ENCODE measurements around the gene DHX32. TPM values are rescaled to one million over a fixed set of nuclear protein-coding genes. Genes with fewer than 3 reads are reported as not detected.

Gene DHX32
- total RNA-seq, 1 experiment from 2014 or later, result 36.2 TPM

- Histone ChIP-seq H3K36me3 (ENCODE audit: insufficient read depth, low read length, poor library complexity, severe bottlenecking) (peaks cover 28% of the 10 kb centered on the region), H3K27me3 (replicated peaks; ENCODE audit: insufficient read depth, low read depth, low read length, poor library complexity) (no peaks in the 10 kb centered on the region), H3K4me3 (ENCODE audit: low read depth, low read length, poor library complexity, severe bottlenecking) (no peak overlapping the region), H3K9me3 (ENCODE audit: low read depth, low read length, poor library complexity, severe bottlenecking) (no peaks in the 10 kb centered on the region), H3K27ac (ENCODE audit: low read depth, low read length, poor library complexity, severe bottlenecking) (no peak overlapping the region), H3K4me1 (ENCODE audit: insufficient read depth, low read length, poor library complexity, severe bottlenecking) (peaks cover 4% of the 10 kb centered on the region)
- DNase-seq (ENCODE audit: low spot score), result no peak
- TF ChIP-seq CTCF (conservative IDR thresholded peaks at IDR 0.05; ENCODE audit: low read depth, low read length), result no peak
- no peak for TF ChIP-seq EZH2 (IDR thresholded peaks at IDR 0.05; ENCODE audit: borderline replicate concordance, low read depth, low read length, poor library complexity, severe bottlenecking)
- CTCF ChIA-PET, result no interaction called here
- intact Hi-C loops (cut with micrococcal nuclease; ENCODE audit: unreplicated experiment), result no loop called here
- POLR2A ChIA-PET (ENCODE audit: low non-redundant PET), result no interaction called here
- no TSS peak for BruUV-seq (replicated peaks)
Measured at GRCh38 chr10:125811251-125811650, 69.8 kb downstream of the DHX32 start.

GRCh38 chr10:125808047-125808446 lies 73.0 kb downstream of the DHX32 start:
- Histone ChIP-seq H3K4me1 (ENCODE audit: insufficient read depth, low read length, poor library complexity, severe bottlenecking) (peaks cover 4% of the 10 kb centered on the region), H3K27me3 (replicated peaks; ENCODE audit: insufficient read depth, low read depth, low read length, poor library complexity) (no peaks in the 10 kb centered on the region), H3K9me3 (ENCODE audit: low read depth, low read length, poor library complexity, severe bottlenecking) (no peaks in the 10 kb centered on the region), H3K27ac (ENCODE audit: low read depth, low read length, poor library complexity, severe bottlenecking) (no peak overlapping the region), H3K4me3 (ENCODE audit: low read depth, low read length, poor library complexity, severe bottlenecking) (no peak overlapping the region), H3K36me3 (ENCODE audit: insufficient read depth, low read length, poor library complexity, severe bottlenecking) (peaks cover 26% of the 10 kb centered on the region)
- intact Hi-C loops (cut with micrococcal nuclease; ENCODE audit: unreplicated experiment), result no loop called here
- TF ChIP-seq EZH2 (IDR thresholded peaks at IDR 0.05; ENCODE audit: borderline replicate concordance, low read depth, low read length, poor library complexity, severe bottlenecking) (no peak), CTCF (conservative IDR thresholded peaks at IDR 0.05; ENCODE audit: low read depth, low read length) (no peak)
- POLR2A ChIA-PET (ENCODE audit: low non-redundant PET), result interaction anchor here (0.6 kb wide), 1 partner anchor 19 kb away, joined by 16 read pairs; no protein-coding TSS in a partner anchor
- CTCF ChIA-PET, result no interaction called here
- no TSS peak for BruUV-seq (replicated peaks)
- no peak for DNase-seq (ENCODE audit: low spot score)

GRCh38 chr10:125802739-125803138 lies 78.4 kb downstream of the DHX32 start:
- Histone ChIP-seq H3K4me1 (ENCODE audit: insufficient read depth, low read length, poor library complexity, severe bottlenecking) (no peaks in the 10 kb centered on the region), H3K27ac (ENCODE audit: low read depth, low read length, poor library complexity, severe bottlenecking) (no peak overlapping the region), H3K9me3 (ENCODE audit: low read depth, low read length, poor library complexity, severe bottlenecking) (no peaks in the 10 kb centered on the region), H3K4me3 (ENCODE audit: low read depth, low read length, poor library complexity, severe bottlenecking) (no peak overlapping the region), H3K27me3 (replicated peaks; ENCODE audit: insufficient read depth, low read depth, low read length, poor library complexity) (no peaks in the 10 kb centered on the region), H3K36me3 (ENCODE audit: insufficient read depth, low read length, poor library complexity, severe bottlenecking) (peaks cover 5% of the 10 kb centered on the region)
- intact Hi-C loops (cut with micrococcal nuclease; ENCODE audit: unreplicated experiment), result no loop called here
- TF ChIP-seq CTCF (conservative IDR thresholded peaks at IDR 0.05; ENCODE audit: low read depth, low read length) (no peak), EZH2 (IDR thresholded peaks at IDR 0.05; ENCODE audit: borderline replicate concordance, low read depth, low read length, poor library complexity, severe bottlenecking) (no peak)
- BruUV-seq (replicated peaks), result no TSS peak
- CTCF ChIA-PET, result no interaction called here
- POLR2A ChIA-PET (ENCODE audit: low non-redundant PET), result interaction anchor here (0.6 kb wide), 1 partner anchor 75 kb away, joined by 3 read pairs; no protein-coding TSS in a partner anchor
- DNase-seq (ENCODE audit: low spot score), result no peak
